ENCODE results near the gene FAM90A1. TPM values are rescaled to one million over a fixed set of nuclear protein-coding genes. Genes with fewer than 3 reads are reported as not detected.

FAM90A1 gene
- total RNA-seq, result 0.38 TPM in 1 of 2 replicates, not detected in the other

GRCh38 chr12:8226992-8227731 is at the start of gene FAM90A1:
Gene FAM90A1 (minus strand): TSS chr12:8227618. CDS start chr12:8224832, 2,786 bp downstream.

Other genes starting within 250 kb of the FAM90A1 start
- 6.3 and 7.3 TPM in 2 replicates for gene FOXJ2, start 194.9 kb downstream of the FAM90A1 start, total RNA-seq
- gene C3AR1, start 161.3 kb downstream of the FAM90A1 start, total RNA-seq, result not detected in 2 replicates
- 28.7 and 37.5 TPM in 2 replicates for gene NECAP1, start 145.3 kb downstream of the FAM90A1 start, total RNA-seq
- gene CLEC4A, start 104.0 kb downstream of the FAM90A1 start, total RNA-seq, result 0.23 TPM in 1 of 2 replicates, not detected in the other
- gene ZNF705A, start 70.6 kb downstream of the FAM90A1 start, total RNA-seq, result not detected in 2 replicates
- gene CLEC6A, start 228.3 kb upstream of the FAM90A1 start, total RNA-seq, result not detected in 2 replicates